Prostate gland (tissue), 2 donors: Measurements from ENCODE around the gene RAP1GAP.

Experiments
- POLR2A ChIP-seq: fragments of 450-650 bp; IDR thresholded peaks from one replicate; pipeline ENCODE4 v1.6.1; 2016; ENCODE audit warnings: antibody characterized with exemption, mild to moderate bottlenecking
- POLR2AphosphoS5 ChIP-seq: sonication (generic); formaldehyde crosslinking; IDR thresholded peaks from one replicate; pipeline ENCODE4 v1.6.1; 2017; ENCODE audit warnings: antibody characterized with exemption
- TF ChIP-seq, protein P1 (sequence below), 4 experiments: fragments of 200-600 bp in 2 of 4; fragments of 450-650 bp in 2 of 4; sonication (generic) in 2 of 4; IDR thresholded peaks; 1 replicate in 3 of 4; 2 replicates in 1 of 4; pipeline ENCODE4 v1.5.1; 2016 to 2019; ENCODE audit warnings: antibody characterized with exemption in 4 of 4, mild to moderate bottlenecking in 2 of 4, moderate library complexity in 2 of 4

DNA sequence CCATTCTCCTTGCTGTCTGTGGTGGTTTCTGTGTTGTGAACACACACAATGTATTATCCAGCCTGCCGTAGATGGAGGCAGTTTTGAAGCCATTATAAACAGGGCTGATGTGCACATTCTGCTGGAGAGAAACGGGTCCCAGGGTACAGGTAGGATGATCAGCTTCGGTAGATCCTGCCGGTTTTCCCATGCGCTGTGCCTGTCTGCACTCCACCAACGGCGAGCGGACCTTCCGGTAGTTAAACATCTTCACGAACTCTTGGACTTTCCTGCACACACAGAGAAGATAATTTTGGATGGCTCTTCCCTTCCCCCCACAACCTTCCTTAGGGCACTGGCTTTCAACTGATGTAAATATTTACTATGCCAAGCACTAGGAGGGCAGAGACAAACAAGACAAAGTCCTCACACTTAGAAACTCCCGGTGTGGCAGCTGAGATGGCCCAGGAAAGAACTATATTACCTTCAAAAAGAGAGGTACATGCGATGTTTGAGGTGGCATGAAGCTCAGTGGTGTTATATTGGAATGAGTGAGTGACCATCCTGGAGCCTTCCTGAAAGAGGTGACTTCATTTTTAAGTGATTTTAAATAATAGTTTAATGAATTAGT lies 118.2 kb downstream of the RAP1GAP start:
- TF ChIP-seq, protein P1, sequence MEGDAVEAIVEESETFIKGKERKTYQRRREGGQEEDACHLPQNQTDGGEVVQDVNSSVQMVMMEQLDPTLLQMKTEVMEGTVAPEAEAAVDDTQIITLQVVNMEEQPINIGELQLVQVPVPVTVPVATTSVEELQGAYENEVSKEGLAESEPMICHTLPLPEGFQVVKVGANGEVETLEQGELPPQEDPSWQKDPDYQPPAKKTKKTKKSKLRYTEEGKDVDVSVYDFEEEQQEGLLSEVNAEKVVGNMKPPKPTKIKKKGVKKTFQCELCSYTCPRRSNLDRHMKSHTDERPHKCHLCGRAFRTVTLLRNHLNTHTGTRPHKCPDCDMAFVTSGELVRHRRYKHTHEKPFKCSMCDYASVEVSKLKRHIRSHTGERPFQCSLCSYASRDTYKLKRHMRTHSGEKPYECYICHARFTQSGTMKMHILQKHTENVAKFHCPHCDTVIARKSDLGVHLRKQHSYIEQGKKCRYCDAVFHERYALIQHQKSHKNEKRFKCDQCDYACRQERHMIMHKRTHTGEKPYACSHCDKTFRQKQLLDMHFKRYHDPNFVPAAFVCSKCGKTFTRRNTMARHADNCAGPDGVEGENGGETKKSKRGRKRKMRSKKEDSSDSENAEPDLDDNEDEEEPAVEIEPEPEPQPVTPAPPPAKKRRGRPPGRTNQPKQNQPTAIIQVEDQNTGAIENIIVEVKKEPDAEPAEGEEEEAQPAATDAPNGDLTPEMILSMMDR (IDR thresholded peaks at IDR 0.05) = no peak
- no peak for TF ChIP-seq POLR2AphosphoS5
- no peak for TF ChIP-seq POLR2A
